SK-N-SH (cell line): ENCODE measurements around the gene PPP2R5E.

Experiments
- CHD2 ChIP-seq: fragments of 150-350 bp; IDR thresholded peaks from 2 replicates; pipeline ENCODE4 v1.6.1; 2018; ENCODE audit warnings: low read length; ENCODE audit not compliant: partially characterized antibody
- EP300 ChIP-seq, 2 experiments: IDR thresholded peaks; 2 replicates each; pipeline versions ENCODE4 v1.4.0 to v1.6.1; 2012; ENCODE audit warnings: borderline replicate concordance in 1 of 2, low read depth in 1 of 2, low read length in 1 of 2
- MAX ChIP-seq: IDR thresholded peaks from 2 replicates; pipeline ENCODE4 v1.4.0; 2012; ENCODE audit warnings: low read depth
- RAD21 ChIP-seq: IDR thresholded peaks from 2 replicates; pipeline ENCODE4 v1.6.1; 2012; ENCODE audit warnings: mild to moderate bottlenecking, low read length
- TAF1 ChIP-seq: IDR thresholded peaks from 2 replicates; pipeline ENCODE4 v1.6.1; 2012; ENCODE audit warnings: low read depth, mild to moderate bottlenecking, low read length, moderate library complexity, borderline replicate concordance
- TCF12 ChIP-seq: IDR thresholded peaks from 2 replicates; pipeline ENCODE4 v1.4.0; 2012
- TF ChIP-seq, protein P1 (sequence below): IDR thresholded peaks from 2 replicates; pipeline ENCODE4 v1.6.1; 2012; ENCODE audit warnings: mild to moderate bottlenecking, low read depth, low read length, moderate library complexity
- TF ChIP-seq, protein P2 (sequence below): fragments of 200-600 bp; sonication (generic); IDR thresholded peaks from 2 replicates; pipeline ENCODE4 v1.6.1; 2017; ENCODE audit warnings: antibody characterized with exemption, mild to moderate bottlenecking, moderate library complexity

- TF ChIP-seq, protein P1, sequence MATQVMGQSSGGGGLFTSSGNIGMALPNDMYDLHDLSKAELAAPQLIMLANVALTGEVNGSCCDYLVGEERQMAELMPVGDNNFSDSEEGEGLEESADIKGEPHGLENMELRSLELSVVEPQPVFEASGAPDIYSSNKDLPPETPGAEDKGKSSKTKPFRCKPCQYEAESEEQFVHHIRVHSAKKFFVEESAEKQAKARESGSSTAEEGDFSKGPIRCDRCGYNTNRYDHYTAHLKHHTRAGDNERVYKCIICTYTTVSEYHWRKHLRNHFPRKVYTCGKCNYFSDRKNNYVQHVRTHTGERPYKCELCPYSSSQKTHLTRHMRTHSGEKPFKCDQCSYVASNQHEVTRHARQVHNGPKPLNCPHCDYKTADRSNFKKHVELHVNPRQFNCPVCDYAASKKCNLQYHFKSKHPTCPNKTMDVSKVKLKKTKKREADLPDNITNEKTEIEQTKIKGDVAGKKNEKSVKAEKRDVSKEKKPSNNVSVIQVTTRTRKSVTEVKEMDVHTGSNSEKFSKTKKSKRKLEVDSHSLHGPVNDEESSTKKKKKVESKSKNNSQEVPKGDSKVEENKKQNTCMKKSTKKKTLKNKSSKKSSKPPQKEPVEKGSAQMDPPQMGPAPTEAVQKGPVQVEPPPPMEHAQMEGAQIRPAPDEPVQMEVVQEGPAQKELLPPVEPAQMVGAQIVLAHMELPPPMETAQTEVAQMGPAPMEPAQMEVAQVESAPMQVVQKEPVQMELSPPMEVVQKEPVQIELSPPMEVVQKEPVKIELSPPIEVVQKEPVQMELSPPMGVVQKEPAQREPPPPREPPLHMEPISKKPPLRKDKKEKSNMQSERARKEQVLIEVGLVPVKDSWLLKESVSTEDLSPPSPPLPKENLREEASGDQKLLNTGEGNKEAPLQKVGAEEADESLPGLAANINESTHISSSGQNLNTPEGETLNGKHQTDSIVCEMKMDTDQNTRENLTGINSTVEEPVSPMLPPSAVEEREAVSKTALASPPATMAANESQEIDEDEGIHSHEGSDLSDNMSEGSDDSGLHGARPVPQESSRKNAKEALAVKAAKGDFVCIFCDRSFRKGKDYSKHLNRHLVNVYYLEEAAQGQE, result no peak
- TF ChIP-seq TAF1 (no peak), EP300 (IDR thresholded peaks at IDR 0.05; ENCODE audit: borderline replicate concordance in 1 of 2, low read depth in 1 of 2, low read length in 1 of 2) (no peak), MAX (no peak), TCF12 (peak; percentile 40), RAD21 (no peak), CHD2 (no peak)
- TF ChIP-seq, protein P2, sequence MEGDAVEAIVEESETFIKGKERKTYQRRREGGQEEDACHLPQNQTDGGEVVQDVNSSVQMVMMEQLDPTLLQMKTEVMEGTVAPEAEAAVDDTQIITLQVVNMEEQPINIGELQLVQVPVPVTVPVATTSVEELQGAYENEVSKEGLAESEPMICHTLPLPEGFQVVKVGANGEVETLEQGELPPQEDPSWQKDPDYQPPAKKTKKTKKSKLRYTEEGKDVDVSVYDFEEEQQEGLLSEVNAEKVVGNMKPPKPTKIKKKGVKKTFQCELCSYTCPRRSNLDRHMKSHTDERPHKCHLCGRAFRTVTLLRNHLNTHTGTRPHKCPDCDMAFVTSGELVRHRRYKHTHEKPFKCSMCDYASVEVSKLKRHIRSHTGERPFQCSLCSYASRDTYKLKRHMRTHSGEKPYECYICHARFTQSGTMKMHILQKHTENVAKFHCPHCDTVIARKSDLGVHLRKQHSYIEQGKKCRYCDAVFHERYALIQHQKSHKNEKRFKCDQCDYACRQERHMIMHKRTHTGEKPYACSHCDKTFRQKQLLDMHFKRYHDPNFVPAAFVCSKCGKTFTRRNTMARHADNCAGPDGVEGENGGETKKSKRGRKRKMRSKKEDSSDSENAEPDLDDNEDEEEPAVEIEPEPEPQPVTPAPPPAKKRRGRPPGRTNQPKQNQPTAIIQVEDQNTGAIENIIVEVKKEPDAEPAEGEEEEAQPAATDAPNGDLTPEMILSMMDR, result no peak
Measured at GRCh38 chr14:63470962-63471793, 72.0 kb downstream of the PPP2R5E start.
